Fibroblast of skin of right biceps (primary cell): Measurements from ENCODE around the gene SLC1A2.

Source experiments
- DNase-seq: peaks from one replicate; pipeline ENCODE4 v3.0.0-alpha.2; 2013

The SLC1A2 gene

DNA sequence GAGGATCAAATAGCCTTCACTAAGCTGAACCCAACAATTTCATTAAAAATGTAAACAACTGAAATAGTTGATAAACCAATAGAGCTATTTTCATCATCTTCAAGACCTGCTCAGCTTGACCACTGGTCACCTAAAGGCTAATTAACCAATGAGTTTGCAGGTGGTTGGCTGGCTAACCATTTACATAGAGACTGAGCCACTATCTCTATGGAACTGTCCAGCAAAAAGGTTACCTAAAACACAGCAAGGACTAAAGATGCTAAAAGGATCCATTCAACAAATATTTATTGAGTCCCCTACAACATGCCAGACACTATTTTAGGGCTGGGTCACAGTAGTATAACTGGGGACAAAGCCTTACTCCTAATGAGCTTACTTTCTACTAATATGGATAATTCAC is 156.6 kb downstream of the SLC1A2 start:
- no peak for DNase-seq

GRCh38 chr11:35262056-35262455 is 157.3 kb downstream of the SLC1A2 start:
- no peak for DNase-seq

- DNase-seq: no peak
Observed at GRCh38 chr11:35261197-35261596, 158.2 kb downstream of the SLC1A2 start.

DNA sequence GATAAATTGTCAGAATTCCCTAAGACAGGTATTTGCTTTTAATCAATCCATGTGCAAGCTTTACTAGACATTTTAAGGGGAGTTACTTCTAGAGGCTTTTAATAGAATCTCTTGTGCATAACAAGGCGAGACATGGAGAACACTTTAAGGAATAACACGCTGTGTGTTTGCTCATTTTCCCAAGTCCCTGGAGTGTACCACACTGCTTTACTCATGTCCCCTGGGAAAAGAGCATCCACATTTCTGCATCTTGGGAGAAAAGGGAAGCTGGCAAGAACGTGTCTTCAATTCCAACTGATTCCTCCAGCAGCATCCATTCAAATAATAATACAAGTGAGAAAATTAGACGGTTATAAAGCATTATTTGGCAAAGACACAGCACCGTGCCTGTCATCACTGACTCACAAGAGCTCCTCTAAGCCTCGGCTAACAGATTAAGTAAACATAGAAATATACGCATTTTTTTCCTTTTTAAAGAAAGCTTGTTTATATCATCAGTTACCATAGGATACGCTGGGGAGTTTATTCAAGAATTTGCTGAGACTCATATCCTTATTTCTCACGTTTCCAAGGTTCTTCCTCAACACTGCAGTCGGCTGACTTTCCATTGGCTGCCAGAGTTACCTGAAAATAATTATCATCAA is 158.9 kb downstream of the SLC1A2 start:
- peak; percentile 92 for DNase-seq

GRCh38 chr11:35259529-35259928 is 159.8 kb downstream of the SLC1A2 start:
- no peak for DNase-seq

- no peak for DNase-seq
Observed at GRCh38 chr11:35257281-35257680, 162.1 kb downstream of the SLC1A2 start.

DNA sequence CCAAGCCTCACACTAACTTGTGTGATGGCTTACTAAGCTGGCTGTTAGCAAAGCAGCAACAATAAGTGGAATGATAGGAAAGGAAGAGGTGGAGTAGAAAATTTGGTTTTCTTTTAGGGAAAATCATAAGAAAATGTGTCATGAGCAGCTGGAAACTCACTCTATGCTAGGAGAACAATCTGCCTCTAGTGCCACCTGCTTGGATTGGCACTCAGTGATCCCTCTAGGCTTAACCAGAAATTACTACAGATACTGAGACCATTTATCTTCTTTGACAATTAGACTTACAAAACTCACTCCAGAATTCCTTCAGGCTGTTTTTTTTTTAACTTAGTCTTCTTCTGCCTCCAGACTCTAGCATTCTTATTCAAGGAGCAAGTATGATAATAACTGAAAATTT is 163.1 kb downstream of the SLC1A2 start:
- DNase-seq: no peak

GRCh38 chr11:35255514-35255913 is 163.8 kb downstream of the SLC1A2 start:
- DNase-seq: no peak

GRCh38 chr11:35253237-35253636 is 166.1 kb downstream of the SLC1A2 start:
- peak; percentile 83 for DNase-seq

DNA sequence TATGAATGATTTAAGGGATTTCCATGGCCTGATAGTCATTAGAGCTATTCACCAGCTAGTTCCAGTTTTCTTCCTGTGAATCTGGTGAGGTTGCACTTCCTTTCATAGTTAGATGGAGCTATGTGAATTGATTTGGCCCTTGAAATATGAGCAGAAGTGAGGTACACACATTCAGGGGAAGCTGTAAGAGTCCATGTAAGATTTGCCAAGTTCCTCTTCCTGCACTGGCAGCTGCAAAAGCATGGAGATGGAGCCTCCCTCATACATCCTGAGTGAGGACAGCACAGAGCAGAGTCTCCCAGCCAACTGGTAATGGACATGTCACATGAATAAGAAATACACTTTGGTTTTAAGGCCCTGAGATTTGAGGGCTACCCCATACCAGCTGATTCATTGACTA is 168.7 kb downstream of the SLC1A2 start:
- DNase-seq: no peak

DNA sequence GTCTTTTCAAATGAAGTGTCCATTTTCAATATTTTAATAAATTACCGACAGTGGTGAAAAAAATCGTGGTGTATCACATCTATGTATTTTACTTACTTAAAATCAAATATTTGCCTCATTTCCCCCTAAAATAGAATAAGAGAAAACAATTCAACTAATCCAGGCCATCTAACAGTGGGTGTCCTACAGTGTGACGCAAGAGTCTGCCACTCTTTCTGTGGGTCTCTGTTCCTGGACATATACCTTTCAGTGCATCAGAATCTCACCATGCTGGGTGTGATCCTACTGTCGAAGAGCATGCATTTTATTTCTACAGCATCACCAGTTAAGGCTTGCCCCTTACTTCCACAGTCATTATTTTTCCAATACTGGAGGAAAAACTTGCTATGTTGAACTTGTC is 169.2 kb downstream of the SLC1A2 start:
- no peak for DNase-seq

DNA sequence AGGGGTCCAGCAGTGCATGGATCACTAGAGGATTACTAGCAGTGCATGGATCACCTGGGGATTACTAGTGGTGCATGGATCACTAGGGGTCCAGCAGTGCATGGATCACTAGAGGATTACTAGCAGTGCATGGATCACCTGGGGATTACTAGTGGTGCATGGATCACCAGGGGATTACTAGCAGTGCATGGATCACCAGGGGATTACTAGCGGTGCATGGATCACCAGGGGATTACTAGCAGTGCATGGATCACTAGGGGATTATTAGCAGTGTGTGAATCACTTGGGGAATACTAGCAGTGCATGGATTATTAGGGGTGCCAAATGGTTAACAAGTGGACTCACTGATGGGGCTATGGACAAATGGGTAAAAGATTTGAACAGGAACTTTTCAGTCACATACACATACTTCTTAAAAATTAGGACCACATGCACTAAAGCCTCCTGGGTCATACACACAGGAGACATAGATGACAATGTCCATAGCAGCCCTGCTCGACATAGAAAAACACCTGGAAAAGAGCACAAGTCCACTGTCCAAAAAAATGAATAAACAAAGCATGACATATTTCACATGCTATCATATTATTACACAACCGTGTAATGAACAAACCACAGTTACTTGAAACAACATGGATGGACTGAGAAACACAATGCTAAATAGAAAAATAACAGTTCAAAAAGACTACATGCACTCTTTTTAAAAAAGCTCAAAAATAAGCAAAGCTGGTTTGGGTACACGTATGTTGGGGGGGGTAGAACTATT is 170.6 kb downstream of the SLC1A2 start:
- DNase-seq: no peak

- no peak for DNase-seq
Observed at GRCh38 chr11:35247863-35248262, 171.5 kb downstream of the SLC1A2 start.

DNA sequence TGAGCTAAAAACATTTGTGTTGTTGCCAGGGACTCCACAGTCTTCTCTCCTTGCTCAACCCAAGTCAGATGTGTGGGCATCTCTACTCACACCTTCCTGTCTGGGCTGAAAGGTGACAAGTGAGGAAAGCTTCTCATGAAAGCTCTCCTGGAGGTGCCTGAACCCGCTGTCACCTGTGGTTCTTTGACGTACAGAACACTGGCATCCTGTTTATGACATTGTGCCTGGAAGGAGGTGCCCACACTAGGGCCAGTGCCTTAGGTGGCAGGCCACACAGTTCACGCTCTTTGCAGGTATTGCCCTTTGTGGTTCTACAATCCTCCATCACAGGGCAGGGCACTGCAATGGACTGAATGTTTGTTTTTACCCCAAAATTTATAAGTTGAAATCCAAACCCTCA is 171.9 kb downstream of the SLC1A2 start:
- DNase-seq: no peak

- peak; percentile 71 for DNase-seq
Observed at GRCh38 chr11:35246745-35247144, 172.6 kb downstream of the SLC1A2 start.

DNA sequence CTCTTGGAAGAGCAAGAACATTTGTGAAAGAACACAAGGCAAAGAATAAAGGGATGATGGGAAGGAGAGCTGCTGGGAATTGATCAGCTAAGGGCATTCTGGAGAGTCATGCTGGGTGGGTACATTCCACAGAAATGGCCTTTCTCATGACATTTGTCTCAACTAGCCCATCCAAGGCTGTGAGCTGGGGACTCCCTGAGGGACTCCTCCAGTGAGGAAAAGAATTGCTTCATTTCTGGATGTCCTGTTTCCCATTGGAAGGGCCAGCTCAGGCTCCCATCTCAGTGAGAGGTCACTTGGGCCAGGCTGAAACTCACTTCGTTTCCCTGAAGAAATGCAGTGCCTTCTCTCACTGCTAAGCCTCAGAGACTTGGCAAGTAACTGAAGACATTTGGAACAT is 173.6 kb downstream of the SLC1A2 start:
- DNase-seq: no peak

GRCh38 chr11:35245056-35245455 is 174.3 kb downstream of the SLC1A2 start:
- no peak for DNase-seq

- DNase-seq: no peak
Observed at GRCh38 chr11:35243774-35244173, 175.6 kb downstream of the SLC1A2 start.

DNA sequence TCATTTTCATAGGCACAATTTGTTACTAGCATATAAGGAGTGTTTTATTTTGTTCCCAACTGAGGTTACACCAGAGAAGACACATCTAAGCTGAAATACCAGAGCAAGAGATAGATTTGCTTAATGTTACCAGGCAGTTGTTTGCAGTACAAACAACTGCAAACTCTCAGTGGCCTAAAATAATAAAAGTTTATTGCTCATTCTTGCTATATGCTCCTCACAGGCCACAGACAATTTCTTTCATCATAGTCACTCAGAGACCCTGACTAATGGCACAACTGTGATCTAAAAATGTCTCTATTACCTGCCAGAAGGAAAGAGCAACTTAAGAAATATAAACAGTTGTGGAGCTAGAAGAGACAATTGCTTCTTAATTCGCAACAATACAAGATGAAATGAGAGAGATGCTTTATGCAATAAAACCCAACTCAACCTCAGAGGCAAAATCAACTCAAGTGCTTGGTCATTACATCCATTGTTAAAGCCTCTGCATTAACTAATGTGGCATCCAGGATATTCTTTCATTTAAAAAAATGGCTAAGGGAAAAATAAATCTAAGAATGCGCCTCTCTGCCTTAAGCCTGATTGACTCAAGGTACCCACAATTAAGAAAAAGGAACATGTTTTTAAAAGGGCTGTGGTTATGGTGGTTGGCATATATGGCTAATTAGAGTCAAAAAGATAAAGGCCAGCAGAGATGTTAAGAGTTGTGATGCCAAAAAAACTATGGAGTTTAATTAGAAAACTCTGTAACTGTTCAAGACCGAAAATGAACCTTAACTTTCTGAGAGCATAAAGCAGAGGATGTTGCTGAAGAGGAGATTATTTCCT is 176.7 kb downstream of the SLC1A2 start:
- DNase-seq: peak; percentile 67

- DNase-seq: no peak
Observed at GRCh38 chr11:35241531-35241930, 177.8 kb downstream of the SLC1A2 start.

DNA sequence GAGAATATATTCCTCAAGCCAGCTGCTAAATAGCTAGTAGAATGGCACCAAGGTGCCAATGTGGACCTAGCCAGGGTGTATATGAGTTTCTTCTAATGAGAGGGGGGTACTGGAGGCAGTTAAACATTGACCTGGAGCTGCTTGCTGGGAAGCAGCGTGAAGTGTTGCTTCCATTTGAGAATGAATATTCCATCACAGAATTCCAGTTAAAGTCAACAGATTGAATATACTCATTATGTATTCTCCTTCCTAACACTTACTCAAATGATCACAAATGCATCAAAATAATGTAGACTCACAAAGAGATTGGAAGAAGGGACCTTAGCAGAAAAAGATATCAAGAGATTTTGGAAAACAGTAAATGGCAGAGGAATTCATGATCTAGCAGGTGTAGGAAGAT is 178.3 kb downstream of the SLC1A2 start:
- no peak for DNase-seq

DNA sequence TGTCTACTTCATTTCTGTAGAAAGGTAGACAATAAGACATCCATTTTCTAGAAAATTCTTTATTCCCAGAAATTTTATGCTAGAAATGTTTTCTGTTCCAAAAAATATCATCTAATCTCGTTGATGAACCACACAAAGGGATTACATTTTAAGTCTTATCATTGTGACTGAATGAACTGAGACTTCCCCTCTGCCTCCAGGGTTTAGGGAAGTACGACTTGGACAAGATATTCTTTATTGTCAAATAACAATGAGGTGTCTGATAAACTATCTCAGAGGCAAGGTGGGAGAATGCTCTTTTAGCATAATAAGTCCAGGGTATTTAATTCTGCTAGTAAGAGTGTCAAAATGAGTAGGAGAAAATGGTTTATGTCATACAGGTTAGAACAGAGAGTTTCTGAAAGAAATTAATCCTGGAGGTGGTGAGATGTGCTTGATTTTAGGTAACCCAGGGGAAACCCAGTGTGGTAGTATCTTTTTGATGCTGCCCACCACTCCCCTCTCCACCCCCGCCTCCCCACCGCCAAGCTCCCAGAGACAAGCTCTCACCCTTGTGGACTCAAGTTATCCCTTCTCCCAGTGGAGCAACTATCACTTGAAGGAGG is 179.8 kb downstream of the SLC1A2 start:
- DNase-seq: no peak

GRCh38 chr11:35238882-35239281 is 180.5 kb downstream of the SLC1A2 start:
- no peak for DNase-seq
